AG09309 (cell line): Measurements from ENCODE around the gene DGAT2.

ENCODE experiments used
- DNase-seq: peaks from one replicate; pipeline ENCODE4 v3.0.0-alpha.2; 2010; ENCODE audit warnings: low read depth
- H3K4me3 ChIP-seq: 2 replicates; pipeline ENCODE4 v1.5.1; 2011; ENCODE audit warnings: mild to moderate bottlenecking, low read depth, low read length, moderate library complexity; ENCODE audit not compliant: control insufficient read depth
- CTCF ChIP-seq: IDR thresholded peaks from 2 replicates; pipeline ENCODE4 v1.5.1; 2011; ENCODE audit warnings: mild to moderate bottlenecking, low read depth, low read length, inconsistent platforms; ENCODE audit not compliant: insufficient read depth, control insufficient read depth; ENCODE audit errors: missing control alignments

The DGAT2 gene

GRCh38 chr11:75802913-75803820, 34.6 kb downstream of the DGAT2 start:
- DNase-seq, result no peak
- TF ChIP-seq CTCF, result peak; percentile 91
- no peak overlapping the region for H3K4me3 ChIP-seq

- no peak overlapping the region for H3K4me3 ChIP-seq
- DNase-seq, result no peak
- no peak for TF ChIP-seq CTCF
Observed at GRCh38 chr11:75809111-75809510, 40.5 kb downstream of the DGAT2 start.

GRCh38 chr11:75809991-75810390, 41.4 kb downstream of the DGAT2 start:
- no peak overlapping the region for H3K4me3 ChIP-seq
- DNase-seq, result no peak
- no peak for TF ChIP-seq CTCF

GRCh38 chr11:75810637-75811390, 42.2 kb downstream of the DGAT2 start:
- H3K4me3 ChIP-seq, result no peak overlapping the region
- DNase-seq, result no peak
- no peak for TF ChIP-seq CTCF

GRCh38 chr11:75811485-75811884, 42.9 kb downstream of the DGAT2 start:
- no peak overlapping the region for H3K4me3 ChIP-seq
- TF ChIP-seq CTCF, result no peak
- no peak for DNase-seq

GRCh38 chr11:75812542-75813040, 44.0 kb downstream of the DGAT2 start:
- no peak overlapping the region for H3K4me3 ChIP-seq
- no peak for DNase-seq
- no peak for TF ChIP-seq CTCF
